ENCODE measurements around the gene MICAL2. TPM values are rescaled to one million over a fixed set of nuclear protein-coding genes. Genes with fewer than 3 reads are reported as not detected.

Gene MICAL2
- total RNA-seq, 1 donor from 2014 or later, result 21.7 TPM

DNA sequence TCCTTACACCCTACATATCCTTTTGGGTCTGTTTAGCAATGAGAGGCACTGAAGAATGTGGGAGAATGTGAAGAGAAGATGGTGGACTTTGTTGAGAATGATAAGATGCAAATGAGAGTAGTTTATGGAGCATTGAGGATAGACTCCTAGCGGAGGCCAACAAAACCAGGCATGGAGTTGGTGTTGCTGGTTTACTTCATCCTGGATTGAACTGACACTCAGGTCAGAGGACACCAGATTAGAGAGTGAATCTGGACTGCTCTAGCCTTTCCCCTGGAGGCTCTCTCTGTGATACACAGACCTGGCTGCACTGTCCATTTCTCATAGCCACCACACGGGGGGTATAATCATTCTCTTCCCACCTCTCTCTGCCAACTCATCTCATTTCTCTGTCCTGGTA lies 98.7 kb downstream of the MICAL2 start:
- no peaks in the 10 kb centered on the region for H3K4me1 Mint-ChIP-seq (ENCODE audit: unreplicated experiment)
- no peaks in the 10 kb centered on the region for H3K36me3 Mint-ChIP-seq (ENCODE audit: low read depth, unreplicated experiment)
- TF ChIP-seq, protein P1, sequence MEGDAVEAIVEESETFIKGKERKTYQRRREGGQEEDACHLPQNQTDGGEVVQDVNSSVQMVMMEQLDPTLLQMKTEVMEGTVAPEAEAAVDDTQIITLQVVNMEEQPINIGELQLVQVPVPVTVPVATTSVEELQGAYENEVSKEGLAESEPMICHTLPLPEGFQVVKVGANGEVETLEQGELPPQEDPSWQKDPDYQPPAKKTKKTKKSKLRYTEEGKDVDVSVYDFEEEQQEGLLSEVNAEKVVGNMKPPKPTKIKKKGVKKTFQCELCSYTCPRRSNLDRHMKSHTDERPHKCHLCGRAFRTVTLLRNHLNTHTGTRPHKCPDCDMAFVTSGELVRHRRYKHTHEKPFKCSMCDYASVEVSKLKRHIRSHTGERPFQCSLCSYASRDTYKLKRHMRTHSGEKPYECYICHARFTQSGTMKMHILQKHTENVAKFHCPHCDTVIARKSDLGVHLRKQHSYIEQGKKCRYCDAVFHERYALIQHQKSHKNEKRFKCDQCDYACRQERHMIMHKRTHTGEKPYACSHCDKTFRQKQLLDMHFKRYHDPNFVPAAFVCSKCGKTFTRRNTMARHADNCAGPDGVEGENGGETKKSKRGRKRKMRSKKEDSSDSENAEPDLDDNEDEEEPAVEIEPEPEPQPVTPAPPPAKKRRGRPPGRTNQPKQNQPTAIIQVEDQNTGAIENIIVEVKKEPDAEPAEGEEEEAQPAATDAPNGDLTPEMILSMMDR (IDR thresholded peaks at IDR 0.05; ENCODE audit: unreplicated experiment), result no peak
- no peak overlapping the region for H3K4me3 Mint-ChIP-seq (ENCODE audit: unreplicated experiment)
- H3K9me3 Mint-ChIP-seq (ENCODE audit: unreplicated experiment), result no peaks in the 10 kb centered on the region
- DNase-seq (ENCODE audit: low spot score), result no peak
- no peak overlapping the region for H3K27ac Mint-ChIP-seq (ENCODE audit: unreplicated experiment)
- peaks cover 5% of the 10 kb centered on the region for H3K27me3 Mint-ChIP-seq (ENCODE audit: unreplicated experiment)

DNA sequence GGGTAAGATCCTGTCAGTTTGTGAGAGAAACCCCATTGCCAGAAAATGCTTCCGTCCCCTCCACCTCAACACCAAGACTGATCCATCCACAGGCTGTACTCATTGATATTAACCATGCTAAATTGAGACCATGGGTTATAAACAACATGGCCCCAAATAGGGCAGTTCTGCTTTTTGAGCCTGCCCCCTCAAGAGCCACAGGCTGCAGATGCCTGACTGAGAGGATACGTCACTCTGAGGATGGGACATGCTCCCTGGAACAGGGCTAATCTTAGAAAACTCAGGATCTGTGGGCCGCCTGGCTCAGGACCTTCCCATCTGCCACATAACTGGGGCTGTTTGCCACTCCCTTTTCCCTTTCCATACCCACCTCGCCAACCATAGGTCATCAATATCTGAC lies 99.8 kb downstream of the MICAL2 start:
- Mint-ChIP-seq H3K4me3 (ENCODE audit: unreplicated experiment) (no peak overlapping the region), H3K27ac (ENCODE audit: unreplicated experiment) (no peak overlapping the region), H3K27me3 (ENCODE audit: unreplicated experiment) (peaks cover 5% of the 10 kb centered on the region), H3K36me3 (ENCODE audit: low read depth, unreplicated experiment) (no peaks in the 10 kb centered on the region), H3K9me3 (ENCODE audit: unreplicated experiment) (no peaks in the 10 kb centered on the region), H3K4me1 (ENCODE audit: unreplicated experiment) (no peaks in the 10 kb centered on the region)
- DNase-seq (ENCODE audit: low spot score), result no peak
- TF ChIP-seq, protein P1 (IDR thresholded peaks at IDR 0.05; ENCODE audit: unreplicated experiment), result no peak

DNA sequence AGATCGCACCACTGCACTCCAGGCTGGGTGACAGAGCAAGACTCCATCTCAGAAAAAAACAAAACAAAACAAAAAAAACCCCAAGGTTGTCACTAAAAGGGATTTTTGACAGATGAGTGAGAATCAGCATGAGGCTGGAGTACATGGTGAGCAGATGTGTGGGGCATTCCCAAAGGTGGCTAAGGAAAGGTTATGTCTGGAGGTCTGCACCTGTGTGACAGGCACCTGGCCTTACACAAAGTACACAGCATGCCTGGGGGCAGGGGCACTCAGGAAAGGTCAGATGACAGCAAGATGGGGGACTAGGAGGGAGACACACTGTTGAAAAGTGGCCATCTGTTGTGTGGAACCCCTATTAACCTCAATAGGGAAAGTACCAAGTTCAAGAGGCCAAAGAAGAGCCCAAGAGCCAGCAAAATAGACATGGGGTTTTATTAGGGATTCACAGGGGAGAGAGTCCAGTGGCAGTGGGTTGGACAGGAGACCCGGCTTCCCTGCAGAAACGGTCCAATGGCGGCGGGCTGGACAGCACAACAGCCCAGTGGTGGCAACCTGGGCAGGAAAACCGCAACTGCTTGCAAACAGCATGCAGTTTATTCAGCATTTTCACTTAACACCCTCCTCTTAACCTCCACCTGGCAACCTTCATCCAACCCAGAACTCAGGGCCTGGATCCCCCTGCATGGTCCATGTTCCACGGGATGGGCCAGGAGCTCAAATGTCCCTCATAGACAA lies 101.1 kb downstream of the MICAL2 start:
- TF ChIP-seq, protein P1 (IDR thresholded peaks at IDR 0.05; ENCODE audit: unreplicated experiment), result no peak
- Mint-ChIP-seq H3K27ac (ENCODE audit: unreplicated experiment) (no peak overlapping the region), H3K4me3 (ENCODE audit: unreplicated experiment) (no peak overlapping the region), H3K36me3 (ENCODE audit: low read depth, unreplicated experiment) (no peaks in the 10 kb centered on the region), H3K27me3 (ENCODE audit: unreplicated experiment) (peaks cover 9% of the 10 kb centered on the region), H3K4me1 (ENCODE audit: unreplicated experiment) (no peaks in the 10 kb centered on the region), H3K9me3 (ENCODE audit: unreplicated experiment) (no peaks in the 10 kb centered on the region)
- DNase-seq (ENCODE audit: low spot score), result no peak

DNA sequence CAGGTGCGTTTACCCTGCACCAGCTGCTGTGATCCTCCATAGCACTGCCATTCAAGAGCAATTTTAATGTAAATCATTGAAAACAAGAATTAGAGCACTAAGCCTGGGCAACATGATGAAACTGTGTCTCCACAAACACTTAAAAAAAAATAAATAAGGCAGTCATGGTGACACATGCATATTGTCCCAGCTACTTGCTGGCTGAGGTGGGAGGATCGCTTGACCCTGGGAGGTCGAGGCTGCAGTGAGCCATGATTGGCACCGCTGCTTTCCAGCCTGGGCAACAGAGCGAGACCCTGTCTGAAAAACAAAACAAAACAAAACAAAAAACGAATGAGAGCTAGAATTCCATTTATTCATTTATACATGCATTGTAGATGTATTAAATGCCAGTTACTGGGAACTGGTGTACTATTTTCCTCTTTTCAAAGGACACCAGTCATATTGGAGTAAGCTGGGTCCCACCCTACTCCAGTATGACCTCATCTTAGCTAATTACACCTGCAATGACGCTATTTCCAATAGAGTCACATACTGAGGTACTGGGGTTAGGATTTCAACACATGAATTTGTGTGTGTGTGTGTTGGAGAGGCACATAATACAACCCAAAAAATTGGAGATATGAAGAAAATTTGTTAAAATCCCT lies 101.9 kb downstream of the MICAL2 start:
- Mint-ChIP-seq H3K27ac (ENCODE audit: unreplicated experiment) (no peak overlapping the region), H3K4me3 (ENCODE audit: unreplicated experiment) (no peak overlapping the region), H3K36me3 (ENCODE audit: low read depth, unreplicated experiment) (no peaks in the 10 kb centered on the region), H3K4me1 (ENCODE audit: unreplicated experiment) (no peaks in the 10 kb centered on the region), H3K9me3 (ENCODE audit: unreplicated experiment) (no peaks in the 10 kb centered on the region), H3K27me3 (ENCODE audit: unreplicated experiment) (peaks cover 7% of the 10 kb centered on the region)
- no peak for DNase-seq (ENCODE audit: low spot score)
- TF ChIP-seq, protein P1 (IDR thresholded peaks at IDR 0.05; ENCODE audit: unreplicated experiment), result no peak

DNA sequence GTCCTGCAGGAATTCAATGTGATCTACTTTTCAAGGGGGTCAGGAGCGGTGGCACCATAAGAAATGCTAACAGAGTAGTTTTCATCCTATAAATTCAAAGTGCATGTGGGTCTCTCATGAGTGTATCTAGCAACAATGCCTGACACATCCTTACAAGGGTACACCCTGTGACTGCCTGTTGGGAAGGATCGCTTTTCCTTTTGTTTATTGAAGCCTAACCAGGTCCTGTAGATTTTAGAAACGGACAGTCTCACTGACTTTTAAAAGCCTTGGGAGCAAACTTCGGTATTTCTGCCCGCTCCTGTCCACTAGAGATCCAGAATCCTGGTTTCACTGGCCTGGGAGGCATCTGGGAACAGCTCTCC lies 102.4 kb downstream of the MICAL2 start:
- H3K9me3 Mint-ChIP-seq (ENCODE audit: unreplicated experiment), result no peaks in the 10 kb centered on the region
- TF ChIP-seq, protein P1 (IDR thresholded peaks at IDR 0.05; ENCODE audit: unreplicated experiment), result no peak
- H3K27ac Mint-ChIP-seq (ENCODE audit: unreplicated experiment), result no peak overlapping the region
- peaks cover 6% of the 10 kb centered on the region for H3K27me3 Mint-ChIP-seq (ENCODE audit: unreplicated experiment)
- DNase-seq (ENCODE audit: low spot score), result no peak
- no peaks in the 10 kb centered on the region for H3K4me1 Mint-ChIP-seq (ENCODE audit: unreplicated experiment)
- H3K4me3 Mint-ChIP-seq (ENCODE audit: unreplicated experiment), result no peak overlapping the region
- H3K36me3 Mint-ChIP-seq (ENCODE audit: low read depth, unreplicated experiment), result no peaks in the 10 kb centered on the region
